ENCODE results near the gene CHRNB1. TPM values are rescaled to one million over a fixed set of nuclear protein-coding genes. Genes with fewer than 3 reads are reported as not detected.

CHRNB1 gene
- total RNA-seq, 4 donors from 2014 or later: 5.0 to 12.8 (median 8.1) TPM

GRCh38 chr17:7431231-7431630 lies 13.6 kb upstream of the CHRNB1 start:
- 73% methylated on average over 1 of the region's 1 CpG for WGBS
- no peaks in the 10 kb centered on the region for H3K9me3 ChIP-seq
- H3K4me3 ChIP-seq: no peak overlapping the region
- no peak overlapping the region for H3K27ac ChIP-seq (replicated peaks in 1 of 4)
- DNase-seq (ENCODE audit: extremely low spot score): no peak
- intact Hi-C loops (cut with DNase I): no loop called here
- TF ChIP-seq EP300 (IDR thresholded peaks at IDR 0.05) (no peak), CTCF (IDR thresholded peaks at IDR 0.05) (no peak), POLR2A (IDR thresholded peaks at IDR 0.05; ENCODE audit: low read depth) (no peak), POLR2AphosphoS5 (IDR thresholded peaks at IDR 0.05) (no peak)
- peaks cover 10 to 16% (median 16%) of the 10 kb centered on the region in 4 donors for H3K4me1 ChIP-seq
- H3K36me3 ChIP-seq: no peaks in the 10 kb centered on the region
- peaks cover 0 to 36% (median 0%) of the 10 kb centered on the region in 4 donors for H3K27me3 ChIP-seq

- Histone ChIP-seq H3K27ac (replicated peaks in 1 of 4) (no peak overlapping the region), H3K4me3 (no peak overlapping the region)
- intact Hi-C loops (cut with DNase I): no loop called here
Measured at GRCh38 chr17:7432296-7432695, 12.6 kb upstream of the CHRNB1 start.

GRCh38 chr17:7435676-7436555 lies 8.9 kb upstream of the CHRNB1 start:
- Histone ChIP-seq H3K4me1 (peaks cover 57 to 63% (median 61%) of the 10 kb centered on the region in 4 donors), H3K27ac (replicated peaks in 1 of 4) (peak overlapping the region; percentile 27 to 64 (median 54)), H3K27me3 (peaks cover 0 to 82% (median 32%) of the 10 kb centered on the region in 4 donors), H3K36me3 (no peaks in the 10 kb centered on the region), H3K4me3 (peak overlapping the region; percentile 41 to 62 (median 46)), H3K9me3 (no peaks in the 10 kb centered on the region)
- WGBS: 15% methylated on average over 34 of the region's 49 CpGs
- no peak for TF ChIP-seq POLR2A (IDR thresholded peaks at IDR 0.05; ENCODE audit: low read depth)
- no peak for TF ChIP-seq POLR2AphosphoS5 (IDR thresholded peaks at IDR 0.05)
- TF ChIP-seq CTCF (IDR thresholded peaks at IDR 0.05): peak in 1 of 3 experiments; percentile 5
- TF ChIP-seq EP300 (IDR thresholded peaks at IDR 0.05): no peak
- DNase-seq (ENCODE audit: extremely low spot score): no peak
- intact Hi-C loops (cut with DNase I): loop anchor here (2.0 to 5.0 kb wide), 4 partner anchors 31 to 121 kb away; partner anchors contain the start of genes TMEM256 and TNFSF13

More at GRCh38 chr17:7432296-7432695, 12.6 kb upstream of the CHRNB1 start:
- Histone ChIP-seq H3K9me3 (no peaks in the 10 kb centered on the region), H3K4me1 (peaks cover 20 to 27% (median 27%) of the 10 kb centered on the region in 4 donors), H3K27me3 (peaks cover 0 to 46% (median under 1%) of the 10 kb centered on the region in 4 donors), H3K36me3 (no peaks in the 10 kb centered on the region)
- no peak for DNase-seq (ENCODE audit: extremely low spot score)
- TF ChIP-seq POLR2A (IDR thresholded peaks at IDR 0.05; ENCODE audit: low read depth) (no peak), EP300 (IDR thresholded peaks at IDR 0.05) (no peak), POLR2AphosphoS5 (IDR thresholded peaks at IDR 0.05) (no peak), CTCF (IDR thresholded peaks at IDR 0.05) (no peak)
- WGBS: 96% methylated on average over 7 of the region's 11 CpGs

GRCh38 chr17:7436556-7437368 lies 8.1 kb upstream of the CHRNB1 start:
- TF ChIP-seq CTCF (IDR thresholded peaks at IDR 0.05) (peak; percentile 92 to 96 (median 93)), EP300 (IDR thresholded peaks at IDR 0.05) (no peak), POLR2A (IDR thresholded peaks at IDR 0.05; ENCODE audit: low read depth) (no peak), POLR2AphosphoS5 (IDR thresholded peaks at IDR 0.05) (peak; percentile 54 to 58)
- intact Hi-C loops (cut with DNase I): loop anchor here (2.0 to 5.0 kb wide), 4 partner anchors 32 to 121 kb away; partner anchors contain the start of genes TMEM256 and TNFSF13
- WGBS: 20% methylated on average over 27 of the region's 92 CpGs
- no peaks in the 10 kb centered on the region for H3K9me3 ChIP-seq
- no peaks in the 10 kb centered on the region for H3K36me3 ChIP-seq
- DNase-seq (ENCODE audit: extremely low spot score): no peak
- H3K27me3 ChIP-seq: peaks cover 0 to 90% (median 37%) of the 10 kb centered on the region in 4 donors
- H3K27ac ChIP-seq (replicated peaks in 1 of 4): peak overlapping the region; percentile 59 to 75 (median 66)
- H3K4me3 ChIP-seq: peak overlapping the region; percentile 41 to 62 (median 46)
- peaks cover 57 to 71% (median 67%) of the 10 kb centered on the region in 4 donors for H3K4me1 ChIP-seq

All from esophagus muscularis mucosa (tissue), 4 donors.